Stimulated activated CD4-positive, alpha-beta T cell treated with anti-CD3 and anti-CD28 coated beads, Interleukin-1b, Interleukin-23, amount 100 ng/mL, for 4 hours (primary cell): ENCODE measurements around the gene IKBKG.
"Not testable (repeated sequence)": the region's sequence is repeated elsewhere in the genome, so short reads cannot be mapped to it uniquely, and the experiment has no call there.

Experiments used
- DNase-seq, 2 donors: peaks; one replicate each; pipeline ENCODE4 v3.0.0-alpha.2; 2020; ENCODE audit warnings: low read depth in 2 of 2

The IKBKG gene

GRCh38 chrX:154547245-154548027 lies at the start of gene IKBKG:
Gene IKBKG, plus strand, starts transcription at chrX:154547620. Its CDS starts 4,383 bp downstream, at chrX:154552003.
- DNase-seq: peak; percentile 75 to 84

GRCh38 chrX:154501423-154501822 lies 46.0 kb upstream of the IKBKG start:
- DNase-seq: not testable (repeated sequence)

- no peak for DNase-seq
Measured at GRCh38 chrX:154502098-154502497, 45.3 kb upstream of the IKBKG start.

- no peak for DNase-seq
Measured at GRCh38 chrX:154502989-154503388, 44.4 kb upstream of the IKBKG start.

- no peak for DNase-seq
Measured at GRCh38 chrX:154505734-154506133, 41.7 kb upstream of the IKBKG start.

GRCh38 chrX:154506483-154507332 lies 40.7 kb upstream of the IKBKG start:
- no peak for DNase-seq

GRCh38 chrX:154507673-154508383 lies 39.6 kb upstream of the IKBKG start:
- DNase-seq: no peak

- no peak for DNase-seq
Measured at GRCh38 chrX:154508384-154508745, 39.1 kb upstream of the IKBKG start.

GRCh38 chrX:154509455-154509854 lies 38.0 kb upstream of the IKBKG start:
- DNase-seq: no peak

GRCh38 chrX:154511761-154512160 lies 35.7 kb upstream of the IKBKG start:
- no peak for DNase-seq

GRCh38 chrX:154512879-154513553 lies 34.4 kb upstream of the IKBKG start:
- no peak for DNase-seq

GRCh38 chrX:154513716-154514115 lies 33.7 kb upstream of the IKBKG start:
- DNase-seq: no peak

- no peak for DNase-seq
Measured at GRCh38 chrX:154515090-154515965, 32.1 kb upstream of the IKBKG start.

GRCh38 chrX:154515966-154516655 lies 31.3 kb upstream of the IKBKG start, which contains the start of gene FAM3A:
Gene FAM3A, minus strand, starts transcription at chrX:154516232. Its CDS starts 460 bp downstream, at chrX:154515772.
- DNase-seq: peak; percentile 90

- DNase-seq: no peak
Measured at GRCh38 chrX:154516656-154517100, 30.7 kb upstream of the IKBKG start.

GRCh38 chrX:154517101-154517781 lies 30.2 kb upstream of the IKBKG start:
- no peak for DNase-seq

GRCh38 chrX:154519389-154519788 lies 28.0 kb upstream of the IKBKG start:
- no peak for DNase-seq

GRCh38 chrX:154525606-154526490 lies 21.6 kb upstream of the IKBKG start:
- no peak for DNase-seq
